Fibroblast of upper back skin (primary cell): ENCODE data around the gene UTP25.

Experiments
- DNase-seq: peaks from one replicate; pipeline ENCODE4 v3.0.0-alpha.2; 2013

UTP25 gene

GRCh38 chr1:209805875-209806760 lies 21.7 kb upstream of the UTP25 start, which contains the start of gene IRF6:
Gene IRF6 (minus strand): TSS chr1:209806142. CDS start chr1:209801413, 4,729 bp downstream.
- peak; percentile 63 for DNase-seq

- no peak for DNase-seq
Observed at GRCh38 chr1:209807509-209807908, 20.3 kb upstream of the UTP25 start.

- peak; percentile 92 for DNase-seq
Observed at GRCh38 chr1:209808059-209808581, 19.7 kb upstream of the UTP25 start.

- no peak for DNase-seq
Observed at GRCh38 chr1:209809611-209810010, 18.2 kb upstream of the UTP25 start.

DNA sequence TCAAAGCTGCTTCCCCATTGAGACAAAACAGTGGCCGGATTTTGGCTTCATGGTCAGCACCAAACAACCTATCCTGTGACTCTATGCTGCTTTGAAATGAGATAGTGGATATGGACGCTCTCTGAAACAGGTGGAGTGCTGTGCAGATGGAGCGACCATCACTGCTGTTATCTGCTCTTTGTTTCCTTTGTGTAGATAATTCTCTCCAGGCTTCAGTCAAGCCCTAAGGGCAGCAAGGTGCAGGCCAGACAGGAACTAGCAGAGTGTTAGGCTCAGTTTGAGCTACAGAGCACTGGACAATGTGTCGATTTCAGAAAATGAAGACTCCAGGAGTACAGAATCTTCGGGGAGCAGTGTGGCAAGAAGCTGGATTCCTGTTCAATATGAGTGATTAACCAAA lies 17.0 kb upstream of the UTP25 start:
- DNase-seq: no peak

GRCh38 chr1:209813902-209814301 lies 13.9 kb upstream of the UTP25 start:
- no peak for DNase-seq

DNA sequence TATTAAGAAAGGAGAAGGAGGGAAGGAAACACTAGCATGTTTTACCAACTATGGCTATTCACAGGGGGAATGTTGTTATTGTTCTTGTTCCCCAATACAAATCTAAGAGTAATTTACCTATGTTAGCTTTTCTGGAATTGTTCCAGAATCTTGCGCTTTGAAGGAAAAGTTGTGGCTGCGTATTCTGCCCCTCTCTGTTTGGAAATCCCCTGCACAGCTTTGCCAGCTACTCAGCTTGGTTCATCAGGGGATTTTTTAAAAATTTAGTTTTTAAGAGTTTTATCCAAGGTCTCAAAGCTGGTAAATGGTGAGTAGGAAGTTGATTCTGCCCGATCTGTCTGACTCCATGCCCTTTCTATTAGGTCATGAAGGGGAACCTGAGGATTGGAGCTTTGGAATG lies 12.3 kb upstream of the UTP25 start:
- DNase-seq: no peak

- DNase-seq: no peak
Observed at GRCh38 chr1:209815931-209816341, 11.8 kb upstream of the UTP25 start.

- no peak for DNase-seq
Observed at GRCh38 chr1:209816923-209817322, 10.8 kb upstream of the UTP25 start.

GRCh38 chr1:209817691-209818090 lies 10.1 kb upstream of the UTP25 start:
- DNase-seq: no peak

GRCh38 chr1:209819058-209819457 lies 8.7 kb upstream of the UTP25 start:
- no peak for DNase-seq

DNA sequence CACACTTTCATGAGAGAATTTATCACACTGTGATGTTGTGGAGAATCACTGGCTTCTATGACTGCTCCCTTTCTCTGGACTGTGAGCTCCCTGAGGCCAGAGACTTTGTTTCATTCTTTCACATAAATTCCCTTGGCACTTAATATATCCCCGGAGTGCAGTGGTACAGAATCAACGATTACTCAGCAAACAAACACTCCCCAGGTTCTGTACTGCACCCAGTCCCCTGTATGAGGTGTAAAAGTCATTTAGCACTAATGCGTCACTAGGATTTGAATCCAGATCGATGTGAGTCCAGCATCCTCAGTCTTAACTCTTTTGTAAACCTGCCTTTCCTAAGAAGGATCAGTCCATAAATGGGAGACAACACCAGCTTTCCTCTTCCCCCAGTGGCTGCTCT lies 6.8 kb upstream of the UTP25 start:
- DNase-seq: no peak

GRCh38 chr1:209822706-209823105 lies 5.1 kb upstream of the UTP25 start:
- no peak for DNase-seq

- DNase-seq: peak; percentile 78
Observed at GRCh38 chr1:209823143-209824041, 4.4 kb upstream of the UTP25 start.

DNA sequence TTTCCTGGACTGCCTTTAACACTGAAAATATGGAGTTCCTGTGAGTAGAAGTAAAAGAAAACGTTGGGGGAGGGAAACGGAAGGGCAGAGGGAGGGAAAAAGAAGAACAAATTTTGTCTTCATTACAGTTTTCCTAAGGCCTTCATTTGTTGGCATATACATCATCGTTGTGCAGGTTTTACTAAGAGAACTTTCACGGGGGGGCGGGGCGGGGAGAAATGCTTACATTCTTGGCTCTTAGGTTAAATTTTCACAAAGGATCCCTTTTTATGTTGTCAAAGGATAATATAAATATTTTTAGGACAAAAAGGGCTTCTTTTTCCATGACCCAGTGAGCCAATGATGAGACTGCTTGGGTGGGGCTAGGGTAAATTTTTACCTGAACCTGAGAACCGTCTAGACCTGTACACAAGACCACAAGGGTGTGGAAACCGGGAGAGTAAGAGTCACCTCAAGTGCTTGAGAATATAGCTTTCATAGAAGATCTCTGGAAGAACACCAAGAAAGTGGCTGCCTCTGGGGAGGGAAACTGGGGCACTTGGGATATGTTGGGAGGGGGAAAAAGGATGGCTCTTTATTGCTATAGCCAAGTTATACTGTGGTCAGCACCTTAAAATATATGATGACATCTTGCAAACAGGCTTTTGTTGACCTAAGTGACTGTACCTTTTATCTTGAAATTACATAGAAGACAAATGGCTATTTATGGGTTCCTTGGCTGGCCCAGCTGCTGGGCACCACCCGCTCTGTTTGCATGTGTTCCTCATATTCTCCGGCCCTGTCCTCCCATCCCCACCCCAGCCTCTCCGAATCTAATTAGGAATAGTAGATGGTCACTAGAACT lies 2.0 kb upstream of the UTP25 start:
- no peak for DNase-seq

- no peak for DNase-seq
Observed at GRCh38 chr1:209829716-209830115, 1.9 kb downstream of the UTP25 start.

DNA sequence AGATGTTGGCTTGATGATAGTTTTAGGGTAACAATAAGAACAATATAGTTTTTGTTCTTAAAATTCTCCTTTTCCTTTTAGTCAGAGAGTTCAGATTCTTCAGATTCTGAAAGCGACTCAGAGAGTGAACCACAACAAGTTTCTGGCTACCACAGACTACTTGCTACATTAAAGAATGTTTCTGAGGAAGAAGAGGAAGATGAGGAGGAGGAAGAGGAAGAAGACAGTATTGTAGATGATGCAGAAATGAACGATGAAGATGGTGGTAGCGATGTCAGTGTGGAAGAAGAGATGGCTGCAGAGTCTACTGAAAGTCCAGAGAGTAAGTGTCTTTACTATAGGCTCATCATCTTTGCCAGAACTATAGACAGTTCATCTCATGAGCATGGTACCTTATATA lies 3.0 kb downstream of the UTP25 start:
- no peak for DNase-seq

DNA sequence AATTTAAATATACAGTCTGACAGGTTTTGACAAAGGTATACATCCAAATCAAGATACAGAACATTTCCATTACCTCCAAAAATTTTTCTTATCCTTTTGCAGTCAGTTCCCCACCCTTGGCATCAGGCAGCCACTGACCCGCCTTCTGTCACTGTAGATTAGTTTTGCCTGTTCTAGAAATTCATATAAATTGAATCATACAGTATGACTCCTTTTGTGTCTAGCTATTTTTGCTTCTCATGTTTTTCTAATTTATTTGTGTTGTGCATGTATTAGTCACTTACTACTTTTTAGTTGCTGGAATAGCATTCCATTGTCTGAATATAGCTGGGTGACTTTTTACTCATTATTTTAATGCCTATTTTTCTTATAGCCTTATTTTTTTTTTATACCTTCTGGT lies 3.8 kb downstream of the UTP25 start:
- DNase-seq: peak; percentile 66

GRCh38 chr1:209835782-209836298 lies 8.1 kb downstream of the UTP25 start:
- DNase-seq: peak; percentile 84

- no peak for DNase-seq
Observed at GRCh38 chr1:209837671-209838070, 9.9 kb downstream of the UTP25 start.

GRCh38 chr1:209838537-209838936 lies 10.8 kb downstream of the UTP25 start:
- no peak for DNase-seq

GRCh38 chr1:209839875-209840546 lies 12.2 kb downstream of the UTP25 start:
- peak; percentile 96 for DNase-seq
